WERI-Rb-1 (cell line): ENCODE measurements around the gene AGPAT3.
A peak's percentile ranks its signal among the peaks of the same experiment; 100 is the strongest.

ENCODE experiments used
- DNase-seq: peaks from one replicate; pipeline ENCODE4 v3.0.0-alpha.2; 2020
- H3K27ac ChIP-seq: fragments of 250-450 bp; sonication (Bioruptor Pico); 2 replicates; pipeline ENCODE4 v1.5.1; 2020; ENCODE audit warnings: mild to moderate bottlenecking, moderate library complexity
- H3K27me3 ChIP-seq: fragments of 250-450 bp; sonication (Bioruptor Pico); 2 replicates; pipeline ENCODE4 v1.5.1; 2021; ENCODE audit warnings: mild to moderate bottlenecking, low read depth, moderate library complexity; ENCODE audit not compliant: insufficient read depth, severe bottlenecking
- H3K36me3 ChIP-seq: fragments of 250-450 bp; sonication (Bioruptor Pico); 2 replicates; pipeline ENCODE4 v1.5.1; 2020; ENCODE audit warnings: mild to moderate bottlenecking, moderate library complexity
- H3K4me3 ChIP-seq: 2 replicates; pipeline ENCODE4 v1.5.1; 2011; ENCODE audit warnings: low read depth, mild to moderate bottlenecking, control low read depth, low read length
- H3K9me3 ChIP-seq: fragments of 250-450 bp; sonication (Bioruptor Pico); 2 replicates; pipeline ENCODE4 v1.5.1; 2021; ENCODE audit warnings: mild to moderate bottlenecking, moderate library complexity; ENCODE audit not compliant: severe bottlenecking
- TF ChIP-seq, protein P1 (sequence below): IDR thresholded peaks from 2 replicates; pipeline ENCODE4 v1.5.1; 2011; ENCODE audit warnings: low read depth, mild to moderate bottlenecking, control low read depth, inconsistent platforms, low read length

Gene AGPAT3

DNA sequence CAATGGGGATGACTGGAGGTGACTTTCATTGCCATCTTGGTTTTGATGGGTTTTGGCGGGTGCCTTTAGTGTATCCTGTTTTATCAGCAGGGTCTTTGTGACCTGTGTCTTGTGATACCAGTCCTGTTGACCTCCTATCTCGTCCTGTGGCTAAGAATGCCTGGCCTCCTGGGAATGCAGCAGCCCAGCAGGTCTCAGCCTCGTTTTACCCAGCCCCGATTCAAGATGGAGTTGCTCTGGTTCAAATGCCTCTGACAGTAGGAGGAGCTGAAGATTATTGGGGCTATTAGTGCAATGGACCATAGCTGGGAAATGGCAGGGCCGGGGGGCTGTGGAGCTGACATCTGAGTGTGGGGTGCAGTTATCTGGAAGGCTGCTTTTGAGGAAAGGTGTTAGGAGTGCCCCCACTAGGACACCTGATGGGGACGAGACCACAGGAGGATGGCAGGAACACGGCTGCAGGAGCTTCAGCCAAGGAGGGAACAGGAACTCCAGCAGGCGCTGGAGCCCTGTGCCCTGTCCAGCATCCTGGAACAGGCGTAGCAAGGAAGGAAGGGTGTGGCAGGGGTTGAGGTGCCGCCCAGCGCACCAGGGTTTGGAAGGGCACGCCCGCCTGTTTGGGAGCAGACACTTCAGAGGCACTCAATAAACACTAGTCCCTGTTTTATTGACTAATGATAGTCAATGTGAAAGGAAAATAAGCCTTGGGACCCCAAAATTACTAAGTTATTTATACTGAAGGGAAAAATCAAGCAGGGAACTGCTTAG is 15.3 kb upstream of the AGPAT3 start:
- TF ChIP-seq, protein P1, sequence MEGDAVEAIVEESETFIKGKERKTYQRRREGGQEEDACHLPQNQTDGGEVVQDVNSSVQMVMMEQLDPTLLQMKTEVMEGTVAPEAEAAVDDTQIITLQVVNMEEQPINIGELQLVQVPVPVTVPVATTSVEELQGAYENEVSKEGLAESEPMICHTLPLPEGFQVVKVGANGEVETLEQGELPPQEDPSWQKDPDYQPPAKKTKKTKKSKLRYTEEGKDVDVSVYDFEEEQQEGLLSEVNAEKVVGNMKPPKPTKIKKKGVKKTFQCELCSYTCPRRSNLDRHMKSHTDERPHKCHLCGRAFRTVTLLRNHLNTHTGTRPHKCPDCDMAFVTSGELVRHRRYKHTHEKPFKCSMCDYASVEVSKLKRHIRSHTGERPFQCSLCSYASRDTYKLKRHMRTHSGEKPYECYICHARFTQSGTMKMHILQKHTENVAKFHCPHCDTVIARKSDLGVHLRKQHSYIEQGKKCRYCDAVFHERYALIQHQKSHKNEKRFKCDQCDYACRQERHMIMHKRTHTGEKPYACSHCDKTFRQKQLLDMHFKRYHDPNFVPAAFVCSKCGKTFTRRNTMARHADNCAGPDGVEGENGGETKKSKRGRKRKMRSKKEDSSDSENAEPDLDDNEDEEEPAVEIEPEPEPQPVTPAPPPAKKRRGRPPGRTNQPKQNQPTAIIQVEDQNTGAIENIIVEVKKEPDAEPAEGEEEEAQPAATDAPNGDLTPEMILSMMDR = no peak
- Histone ChIP-seq H3K27me3 (no peaks in the 10 kb centered on the region), H3K27ac (no peak overlapping the region), H3K36me3 (no peaks in the 10 kb centered on the region), H3K9me3 (peaks cover 7% of the 10 kb centered on the region), H3K4me3 (no peak overlapping the region)
- no peak for DNase-seq

DNA sequence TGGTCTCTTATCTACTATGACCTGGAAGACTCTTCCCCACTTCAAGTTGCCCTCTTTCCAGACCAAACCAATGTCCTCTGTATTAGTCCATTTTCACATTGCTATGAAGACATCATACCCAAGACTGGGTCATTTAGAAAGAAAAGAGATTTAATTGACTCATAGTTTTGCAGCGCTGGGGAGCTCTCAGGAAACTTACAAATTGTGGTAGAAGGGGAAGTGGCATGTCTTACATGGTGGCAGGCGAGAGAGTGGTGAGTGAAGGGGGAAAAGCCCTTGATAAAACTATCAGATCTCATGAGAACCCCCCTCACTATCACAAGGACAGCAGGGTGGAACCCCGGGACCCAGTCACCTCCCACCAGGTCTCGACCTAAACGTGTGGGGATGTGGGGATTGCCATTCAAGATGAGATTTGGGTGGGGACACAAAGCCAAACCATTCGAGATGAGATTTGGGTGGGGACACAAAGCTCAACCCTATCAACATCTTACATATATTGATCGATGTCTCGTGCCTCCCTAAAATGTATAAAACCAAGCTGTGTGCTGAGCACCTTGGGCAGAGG is 14.2 kb upstream of the AGPAT3 start:
- Histone ChIP-seq H3K9me3 (peaks cover 7% of the 10 kb centered on the region), H3K27me3 (no peaks in the 10 kb centered on the region), H3K27ac (peak overlapping the region; percentile 43), H3K36me3 (no peaks in the 10 kb centered on the region), H3K4me3 (no peak overlapping the region)
- TF ChIP-seq, protein P1 = no peak
- no peak for DNase-seq

DNA sequence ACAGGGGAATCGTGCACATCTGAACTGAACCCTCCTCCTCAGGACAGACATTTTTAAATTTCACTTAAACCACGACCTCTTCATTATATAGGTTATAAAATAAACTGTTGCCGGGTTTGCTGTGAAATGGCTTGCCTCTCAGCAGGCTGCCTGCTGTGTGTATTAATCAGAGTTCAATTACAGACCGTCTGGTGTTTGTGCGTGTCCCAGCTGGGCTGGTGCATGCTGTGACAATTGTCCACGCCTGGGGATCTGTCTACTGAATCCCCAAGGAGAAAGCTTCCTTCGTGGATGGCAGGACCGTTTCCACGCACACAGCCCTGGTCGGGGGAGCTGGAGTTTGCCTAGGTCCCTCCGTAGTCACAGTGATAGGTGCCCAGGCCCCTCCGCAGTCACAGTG is 13.4 kb upstream of the AGPAT3 start:
- no peak overlapping the region for H3K4me3 ChIP-seq
- peaks cover 7% of the 10 kb centered on the region for H3K9me3 ChIP-seq
- DNase-seq = peak; percentile 56
- TF ChIP-seq, protein P1 = no peak
- peak overlapping the region; percentile 43 for H3K27ac ChIP-seq
- H3K36me3 ChIP-seq = no peaks in the 10 kb centered on the region
- H3K27me3 ChIP-seq = no peaks in the 10 kb centered on the region

DNA sequence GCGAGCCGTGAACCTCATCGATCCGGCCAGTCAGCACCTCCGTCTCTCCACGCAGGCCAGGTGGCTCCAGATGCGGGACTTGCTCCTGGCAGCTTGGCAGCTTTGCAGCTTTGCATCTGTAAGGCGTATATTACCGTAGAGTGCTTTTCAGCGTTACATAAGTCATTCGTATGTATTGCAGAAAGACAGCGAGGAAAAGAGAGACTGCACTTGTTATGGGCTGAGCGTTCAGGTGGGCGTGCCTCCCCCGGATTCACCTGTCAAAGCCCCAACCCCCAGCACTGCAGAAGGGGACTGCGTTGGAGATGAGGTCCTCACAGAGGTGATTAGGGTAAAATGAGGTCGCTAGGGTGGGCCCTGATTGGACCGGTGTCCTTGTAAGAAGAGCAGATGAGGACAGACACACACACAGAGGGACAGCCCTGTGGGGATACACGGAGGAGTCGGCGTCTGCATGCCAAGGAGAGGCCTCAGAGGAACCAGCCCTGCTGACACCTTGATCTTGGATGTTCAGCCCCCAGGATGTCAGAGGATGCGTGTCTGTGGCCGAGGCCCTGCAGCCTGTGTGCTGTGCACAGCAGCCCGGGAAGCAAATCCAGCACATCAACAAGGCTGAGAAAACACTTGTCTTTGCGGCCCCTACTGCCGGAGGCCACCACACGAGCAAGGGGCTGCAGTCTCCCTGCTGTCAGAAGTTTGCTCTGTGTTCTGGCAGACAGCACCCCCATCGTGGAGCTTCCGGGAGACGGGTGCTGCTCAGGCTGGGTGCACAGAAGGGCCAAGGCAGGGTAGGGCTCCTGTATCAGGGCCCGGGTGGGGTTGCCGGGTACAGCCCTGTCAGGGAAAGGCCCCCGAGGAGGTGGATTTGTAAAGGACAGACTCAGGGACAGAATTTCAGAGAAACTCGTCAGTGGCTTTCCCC is 10.9 kb upstream of the AGPAT3 start:
- Histone ChIP-seq H3K27ac (no peak overlapping the region), H3K4me3 (no peak overlapping the region), H3K9me3 (peaks cover 4% of the 10 kb centered on the region), H3K36me3 (no peaks in the 10 kb centered on the region), H3K27me3 (no peaks in the 10 kb centered on the region)
- DNase-seq = peak; percentile 48
- TF ChIP-seq, protein P1 = no peak

DNA sequence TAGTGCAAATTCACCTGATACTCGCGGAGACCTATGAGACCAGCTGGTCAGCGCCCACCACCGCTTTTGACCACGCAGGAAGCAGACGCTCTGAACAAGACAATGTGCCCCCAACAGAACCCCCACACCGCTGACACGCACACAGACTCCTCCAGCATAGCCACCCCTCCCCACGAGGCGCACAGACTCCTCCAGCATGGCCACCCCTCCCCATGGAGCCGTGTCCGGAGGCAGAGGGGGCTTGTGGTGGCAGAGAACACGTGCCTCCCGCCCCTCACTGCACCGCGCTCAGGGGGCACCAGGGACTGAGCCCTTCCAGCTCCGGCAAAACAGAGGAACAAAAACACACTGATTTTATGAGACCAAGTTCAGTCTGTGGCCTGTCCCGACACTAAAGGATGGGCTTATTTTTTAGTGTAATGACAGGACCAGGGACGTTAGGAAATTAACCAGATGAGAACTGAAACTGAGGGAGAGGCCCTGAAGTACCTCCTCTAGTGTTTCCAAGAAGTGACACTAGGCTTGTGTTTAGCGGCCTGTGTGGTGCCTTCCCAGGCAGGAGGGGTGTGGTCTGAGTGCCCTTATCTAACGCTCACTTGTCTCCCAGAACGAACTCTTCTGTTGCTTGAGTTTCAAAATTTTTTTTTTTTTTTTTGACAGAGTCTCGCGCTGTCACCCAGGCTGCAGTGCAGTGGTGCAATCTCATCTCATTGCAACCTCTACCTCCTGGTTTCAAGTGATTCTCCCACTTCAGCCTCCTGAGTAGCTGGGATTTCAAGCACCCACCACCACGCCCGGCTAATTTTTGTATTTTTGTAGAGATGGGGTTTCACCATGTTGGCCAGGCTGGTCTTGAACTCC is 10.0 kb upstream of the AGPAT3 start:
- H3K27ac ChIP-seq = no peak overlapping the region
- DNase-seq = no peak
- peaks cover 4% of the 10 kb centered on the region for H3K9me3 ChIP-seq
- no peak overlapping the region for H3K4me3 ChIP-seq
- H3K27me3 ChIP-seq = no peaks in the 10 kb centered on the region
- TF ChIP-seq, protein P1 = no peak
- no peaks in the 10 kb centered on the region for H3K36me3 ChIP-seq
